Measurements from ENCODE around the gene AGAP3.

DNA sequence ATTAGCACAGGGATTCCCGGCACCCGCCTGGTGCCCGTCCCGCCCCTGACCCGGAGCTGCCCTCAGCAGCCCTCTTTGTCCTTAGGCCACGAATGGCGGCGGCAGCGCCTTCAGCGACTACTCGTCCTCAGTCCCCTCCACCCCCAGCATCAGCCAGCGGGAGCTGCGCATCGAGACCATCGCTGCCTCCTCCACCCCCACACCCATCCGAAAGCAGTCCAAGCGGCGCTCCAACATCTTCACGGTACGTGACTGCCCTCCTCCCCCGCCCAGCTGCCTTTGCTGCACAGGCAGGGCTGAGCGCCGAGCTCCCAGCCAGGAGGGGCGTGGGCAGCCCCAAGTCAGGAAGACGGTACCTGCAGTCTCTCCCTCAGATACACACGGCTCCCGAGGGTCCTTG lies 33.6 kb downstream of the AGAP3 start:
- TF ChIP-seq TAF1 (IDR thresholded peaks at IDR 0.05; ENCODE audit: low read depth, low read length), result no peak
- TF ChIP-seq POLR2A (IDR thresholded peaks at IDR 0.05; ENCODE audit: low read depth, low read length), result no peak
- no peak for TF ChIP-seq POLR2AphosphoS5 (IDR thresholded peaks at IDR 0.05; ENCODE audit: low read depth, low read length)
- TF ChIP-seq SPI1 (IDR thresholded peaks at IDR 0.05; ENCODE audit: low read depth, low read length), result no peak
- TF ChIP-seq PAX5 (IDR thresholded peaks at IDR 0.05; ENCODE audit: insufficient read depth, low read length, severe bottlenecking), result no peak

All from GM12891 (cell line).